Measurements from ENCODE around the gene CYP2J2.

- TF ChIP-seq ARNTL (CRISPR knock-in tag; IDR thresholded peaks at IDR 0.05; ENCODE audit: borderline replicate concordance, low read depth) (no peak), PATZ1 (CRISPR knock-in tag; IDR thresholded peaks at IDR 0.05; ENCODE audit: borderline replicate concordance) (no peak), OSR1 (CRISPR knock-in tag; IDR thresholded peaks at IDR 0.05) (no peak), ESRRG (CRISPR knock-in tag; IDR thresholded peaks at IDR 0.05) (no peak), ISL1 (CRISPR knock-in tag; IDR thresholded peaks at IDR 0.05) (no peak), GLIS3 (CRISPR knock-in tag; IDR thresholded peaks at IDR 0.05) (no peak), PPARA (CRISPR knock-in tag; IDR thresholded peaks at IDR 0.05; ENCODE audit: borderline replicate concordance) (no peak), ZNF8 (CRISPR knock-in tag; IDR thresholded peaks at IDR 0.05) (no peak), ZNF565 (CRISPR knock-in tag; conservative IDR thresholded peaks at IDR 0.05; ENCODE audit: low read depth) (no peak)
- TF ChIP-seq, protein P1, sequence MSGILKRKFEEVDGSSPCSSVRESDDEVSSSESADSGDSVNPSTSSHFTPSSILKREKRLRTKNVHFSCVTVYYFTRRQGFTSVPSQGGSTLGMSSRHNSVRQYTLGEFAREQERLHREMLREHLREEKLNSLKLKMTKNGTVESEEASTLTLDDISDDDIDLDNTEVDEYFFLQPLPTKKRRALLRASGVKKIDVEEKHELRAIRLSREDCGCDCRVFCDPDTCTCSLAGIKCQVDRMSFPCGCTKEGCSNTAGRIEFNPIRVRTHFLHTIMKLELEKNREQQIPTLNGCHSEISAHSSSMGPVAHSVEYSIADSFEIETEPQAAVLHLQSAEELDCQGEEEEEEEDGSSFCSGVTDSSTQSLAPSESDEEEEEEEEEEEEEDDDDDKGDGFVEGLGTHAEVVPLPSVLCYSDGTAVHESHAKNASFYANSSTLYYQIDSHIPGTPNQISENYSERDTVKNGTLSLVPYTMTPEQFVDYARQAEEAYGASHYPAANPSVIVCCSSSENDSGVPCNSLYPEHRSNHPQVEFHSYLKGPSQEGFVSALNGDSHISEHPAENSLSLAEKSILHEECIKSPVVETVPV (CRISPR knock-in tag; IDR thresholded peaks at IDR 0.05): no peak
- TF ChIP-seq, protein P2, sequence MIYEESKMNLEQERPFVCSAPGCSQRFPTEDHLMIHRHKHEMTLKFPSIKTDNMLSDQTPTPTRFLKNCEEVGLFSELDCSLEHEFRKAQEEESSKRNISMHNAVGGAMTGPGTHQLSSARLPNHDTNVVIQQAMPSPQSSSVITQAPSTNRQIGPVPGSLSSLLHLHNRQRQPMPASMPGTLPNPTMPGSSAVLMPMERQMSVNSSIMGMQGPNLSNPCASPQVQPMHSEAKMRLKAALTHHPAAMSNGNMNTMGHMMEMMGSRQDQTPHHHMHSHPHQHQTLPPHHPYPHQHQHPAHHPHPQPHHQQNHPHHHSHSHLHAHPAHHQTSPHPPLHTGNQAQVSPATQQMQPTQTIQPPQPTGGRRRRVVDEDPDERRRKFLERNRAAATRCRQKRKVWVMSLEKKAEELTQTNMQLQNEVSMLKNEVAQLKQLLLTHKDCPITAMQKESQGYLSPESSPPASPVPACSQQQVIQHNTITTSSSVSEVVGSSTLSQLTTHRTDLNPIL (CRISPR knock-in tag; IDR thresholded peaks at IDR 0.05; ENCODE audit: low read depth): no peak
These were observed 6.8 kb downstream of the CYP2J2 start for GRCh38 chr1:59919746-59920145.

Measured in SK-N-SH treated with all-trans-retinoic acid at 6 μM for 48 hours (cell line).